Right renal pelvis (tissue), 4 donors: ENCODE results near the gene FDXACB1. TPM values are rescaled to one million over a fixed set of nuclear protein-coding genes. Genes with fewer than 3 reads are reported as not detected.
A peak's percentile ranks its signal among the peaks of the same experiment; 100 is the strongest.

Source experiments
- DNase-seq, 4 donors: peaks; one replicate each; pipeline ENCODE4 v3.0.0-alpha.2; 2013; ENCODE audit warnings: low read depth in 4 of 4, low spot score in 3 of 4, missing footprints in 1 of 4
- polyA plus RNA-seq, 4 donors: library from polyadenylated mRNA; unstranded; fragments of 120-200 nt; gene quantifications; one replicate each; pipeline ENCODE4 v1.2.1, GENCODE V29; 2013; ENCODE audit not compliant: insufficient read length in 4 of 4

Gene FDXACB1
- polyA plus RNA-seq = 1 to 10 TPM; 5.4 to 6.9 (median 6.2) TPM

- DNase-seq = peak; percentile 97 to 98 (median 97)
Observed at GRCh38 chr11:111878849-111879636, at the start of gene FDXACB1, which contains the start of gene CFAP68. FDXACB1 (minus strand) TSS chr11:111879165; CDS start chr11:111879132, 33 bp downstream. CFAP68 (plus strand) TSS chr11:111879541; CDS start chr11:111879561, 20 bp downstream.

- DNase-seq = peak; percentile 93 to 94 (median 94)
Observed at GRCh38 chr11:111926505-111927391, 47.8 kb upstream of the FDXACB1 start.

- DNase-seq = no peak
Observed at GRCh38 chr11:111925953-111926352, 47.0 kb upstream of the FDXACB1 start.

GRCh38 chr11:111923951-111924350 lies 45.0 kb upstream of the FDXACB1 start:
- no peak for DNase-seq

- no peak for DNase-seq
Observed at GRCh38 chr11:111923351-111923788, 44.4 kb upstream of the FDXACB1 start.

- no peak for DNase-seq
Observed at GRCh38 chr11:111922803-111923202, 43.8 kb upstream of the FDXACB1 start.

- DNase-seq = no peak
Observed at GRCh38 chr11:111921541-111922230, 42.7 kb upstream of the FDXACB1 start.

- no peak for DNase-seq
Observed at GRCh38 chr11:111920908-111921307, 41.9 kb upstream of the FDXACB1 start.

- peak; percentile 57 to 86 (median 82) for DNase-seq
Observed at GRCh38 chr11:111918390-111919256, 39.7 kb upstream of the FDXACB1 start, which contains the start of gene C11orf52. C11orf52 (plus strand) TSS chr11:111918913; CDS start chr11:111918973, 60 bp downstream.

- no peak for DNase-seq
Observed at GRCh38 chr11:111917788-111918187, 38.8 kb upstream of the FDXACB1 start.

- DNase-seq = no peak
Observed at GRCh38 chr11:111917312-111917711, 38.3 kb upstream of the FDXACB1 start.

GRCh38 chr11:111916768-111917167 lies 37.8 kb upstream of the FDXACB1 start:
- DNase-seq = no peak

GRCh38 chr11:111913997-111914396 lies 35.0 kb upstream of the FDXACB1 start:
- DNase-seq = no peak

- DNase-seq = no peak
Observed at GRCh38 chr11:111913031-111913861, 34.3 kb upstream of the FDXACB1 start.

- DNase-seq = no peak
Observed at GRCh38 chr11:111912535-111912934, 33.6 kb upstream of the FDXACB1 start, which contains the start of gene HSPB2. HSPB2 (plus strand) TSS chr11:111912734; CDS start chr11:111912830, 96 bp downstream.

GRCh38 chr11:111911563-111912401 lies 32.8 kb upstream of the FDXACB1 start, which contains the start of gene CRYAB:
CRYAB (minus strand) TSS chr11:111911770; CDS start chr11:111911724, 46 bp downstream.
- peak in 1 of 4 donors; percentile 60 for DNase-seq
